NCI-H2107 (cell line): ENCODE data around the gene MMP19.
"Not testable (repeated sequence)": the region's sequence is repeated elsewhere in the genome, so short reads cannot be mapped to it uniquely, and the experiment has no call there.

Experiments used
- DNase-seq: peaks from one replicate; lab custom pipeline; 2025; lab: John Stamatoyannopoulos, UW

MMP19 gene, protein sequence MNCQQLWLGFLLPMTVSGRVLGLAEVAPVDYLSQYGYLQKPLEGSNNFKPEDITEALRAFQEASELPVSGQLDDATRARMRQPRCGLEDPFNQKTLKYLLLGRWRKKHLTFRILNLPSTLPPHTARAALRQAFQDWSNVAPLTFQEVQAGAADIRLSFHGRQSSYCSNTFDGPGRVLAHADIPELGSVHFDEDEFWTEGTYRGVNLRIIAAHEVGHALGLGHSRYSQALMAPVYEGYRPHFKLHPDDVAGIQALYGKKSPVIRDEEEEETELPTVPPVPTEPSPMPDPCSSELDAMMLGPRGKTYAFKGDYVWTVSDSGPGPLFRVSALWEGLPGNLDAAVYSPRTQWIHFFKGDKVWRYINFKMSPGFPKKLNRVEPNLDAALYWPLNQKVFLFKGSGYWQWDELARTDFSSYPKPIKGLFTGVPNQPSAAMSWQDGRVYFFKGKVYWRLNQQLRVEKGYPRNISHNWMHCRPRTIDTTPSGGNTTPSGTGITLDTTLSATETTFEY

DNA sequence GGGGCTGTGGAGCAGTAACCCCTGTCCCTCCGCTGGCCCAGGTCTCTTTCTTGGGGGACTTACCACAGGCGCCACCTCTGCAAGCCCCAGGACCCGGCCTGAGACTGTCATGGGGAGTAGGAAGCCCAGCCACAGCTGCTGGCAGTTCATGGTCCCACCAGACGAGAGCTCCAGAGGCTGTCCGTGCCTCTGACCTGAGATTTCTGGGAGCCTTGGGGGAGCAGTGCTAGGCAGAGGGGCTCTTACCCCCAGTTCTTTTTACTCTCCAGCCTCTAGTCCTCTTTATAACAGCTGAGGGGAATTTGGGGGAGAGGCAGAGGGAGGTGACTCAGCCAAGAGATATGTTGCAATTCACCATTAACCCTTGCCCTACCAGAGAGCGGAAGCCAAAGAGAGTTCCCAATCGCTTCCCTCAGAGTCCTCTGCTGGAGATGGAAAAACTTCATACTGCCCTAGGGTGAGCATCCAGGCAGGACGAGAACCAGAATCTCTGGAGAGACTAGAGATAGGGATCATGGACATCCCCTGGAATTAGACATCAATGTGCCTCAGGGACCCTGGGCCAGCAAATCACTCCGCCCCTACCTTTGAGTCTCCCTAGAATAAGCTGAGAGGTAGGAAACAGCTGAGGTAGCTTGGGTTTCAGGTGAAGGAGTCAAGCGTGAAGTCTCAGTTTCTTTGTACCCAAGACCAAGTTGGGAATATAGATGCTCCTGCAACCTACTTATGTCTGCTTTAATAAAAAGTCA is at the start of gene MMP19:
TSS of gene MMP19 (minus strand) at position 256 of the 749 bp plus-strand sequence. CDS start at position 150, 106 bp downstream.
- DNase-seq: no peak

DNA sequence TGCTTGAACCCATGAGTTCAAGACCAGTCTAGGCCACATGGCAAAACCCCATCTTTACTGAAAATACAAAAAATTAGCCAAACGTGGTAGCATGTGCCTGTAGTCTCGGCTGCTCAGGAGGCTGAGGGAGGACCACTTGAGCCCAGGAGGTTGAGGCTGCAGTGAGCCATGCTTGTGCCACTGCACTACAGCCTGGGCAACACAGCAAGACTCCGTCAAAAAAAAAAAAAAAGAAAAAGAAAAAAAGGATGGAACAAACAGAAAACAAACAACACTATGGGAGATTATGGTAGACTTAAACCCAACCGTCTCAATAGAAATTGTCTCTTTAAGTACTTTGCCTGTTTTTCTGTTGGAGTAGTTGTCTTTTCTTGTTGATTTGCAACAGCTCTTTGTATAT is 48.6 kb upstream of the MMP19 start:
- DNase-seq: no peak

DNA sequence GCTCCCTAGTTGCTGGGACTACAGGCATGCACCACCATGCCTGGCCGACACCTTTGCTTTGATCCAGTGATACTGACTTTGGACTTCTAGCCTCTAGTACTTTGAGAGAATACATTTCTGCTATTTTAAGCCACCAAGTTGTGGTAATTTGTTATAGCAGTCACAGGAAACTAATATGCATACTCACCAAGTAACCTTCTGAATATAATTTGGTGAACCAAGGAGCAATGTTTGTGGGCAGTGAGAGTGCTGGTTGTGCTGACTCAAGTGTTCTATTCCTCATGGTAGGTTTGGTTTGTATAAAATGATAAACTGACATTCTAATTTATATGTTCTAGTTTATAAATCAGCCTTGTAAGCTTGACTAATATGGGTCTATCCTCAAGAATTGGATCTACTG is 42.4 kb upstream of the MMP19 start:
- no peak for DNase-seq

DNA sequence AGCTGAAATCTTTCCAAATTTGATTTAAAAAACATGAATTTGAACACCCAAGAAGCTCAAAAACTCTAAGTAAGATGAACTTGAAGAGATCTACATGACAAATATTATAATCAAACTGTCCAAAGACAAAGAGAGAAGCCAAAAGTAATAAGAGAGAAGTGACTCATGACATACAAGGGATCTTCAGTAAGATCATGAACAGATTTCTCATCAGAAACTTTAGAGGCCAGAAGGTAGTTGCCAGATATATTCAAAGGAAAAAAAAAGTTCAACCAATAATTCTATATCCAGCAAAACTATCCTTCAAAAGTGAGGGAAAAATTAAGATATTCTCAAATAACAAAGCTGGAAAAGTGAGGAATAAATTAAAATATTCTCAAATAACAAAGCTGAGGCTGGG is 35.1 kb upstream of the MMP19 start:
- no peak for DNase-seq

DNA sequence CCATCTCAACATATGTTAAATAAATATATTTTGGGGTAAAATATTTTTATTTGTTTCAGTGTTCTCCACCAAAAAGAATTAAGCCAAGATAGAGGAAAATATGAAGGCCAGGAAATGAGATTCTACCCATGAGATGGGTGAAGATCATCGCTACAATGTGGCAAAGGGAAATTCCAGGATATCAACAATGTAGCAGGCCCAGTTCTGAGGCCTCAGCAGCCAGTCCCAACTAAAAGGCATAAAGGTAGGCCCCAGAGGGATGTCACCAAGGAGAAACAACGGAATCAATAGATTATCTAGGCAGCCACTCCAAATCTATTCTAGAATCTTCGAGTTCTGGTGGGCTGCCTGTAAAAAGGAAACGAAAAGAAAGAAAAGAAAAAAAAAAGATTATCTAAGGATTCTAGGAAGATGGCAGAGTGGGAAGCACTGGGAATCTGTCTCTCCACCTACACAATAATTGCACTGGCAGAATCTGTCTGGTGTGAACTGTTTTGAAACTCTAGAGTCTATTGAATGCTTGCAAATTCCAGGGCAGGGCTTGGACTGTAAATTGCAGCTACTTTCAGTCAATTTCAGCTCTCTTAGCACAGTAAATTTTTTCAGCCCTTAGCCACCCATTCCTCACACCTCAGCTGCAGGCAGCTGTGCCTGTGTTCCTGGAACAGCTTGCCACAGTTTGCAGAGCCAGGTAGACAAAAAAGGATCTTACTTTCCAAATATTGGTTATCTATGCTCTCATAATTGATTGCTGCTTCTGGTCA is 33.1 kb upstream of the MMP19 start:
- no peak for DNase-seq

DNA sequence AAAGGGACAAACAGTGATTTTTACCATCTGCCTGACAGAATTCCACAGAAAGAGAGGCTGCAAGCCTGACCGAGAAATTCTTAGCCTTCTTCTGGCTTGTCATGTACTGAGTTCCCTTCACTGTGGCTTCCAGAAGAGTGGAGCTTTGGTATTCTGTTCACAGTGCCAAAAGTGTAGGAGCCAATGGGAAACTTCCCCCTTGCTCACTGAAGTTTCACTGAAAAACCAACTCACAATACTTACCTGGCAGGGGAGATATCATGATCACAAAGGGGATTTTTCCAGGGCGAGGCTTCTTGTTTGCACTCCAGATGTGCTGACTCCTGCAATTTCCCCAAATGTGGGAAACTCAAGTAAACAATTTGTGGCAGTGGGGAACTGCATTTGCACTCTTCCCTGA is 31.7 kb upstream of the MMP19 start:
- no peak for DNase-seq

DNA sequence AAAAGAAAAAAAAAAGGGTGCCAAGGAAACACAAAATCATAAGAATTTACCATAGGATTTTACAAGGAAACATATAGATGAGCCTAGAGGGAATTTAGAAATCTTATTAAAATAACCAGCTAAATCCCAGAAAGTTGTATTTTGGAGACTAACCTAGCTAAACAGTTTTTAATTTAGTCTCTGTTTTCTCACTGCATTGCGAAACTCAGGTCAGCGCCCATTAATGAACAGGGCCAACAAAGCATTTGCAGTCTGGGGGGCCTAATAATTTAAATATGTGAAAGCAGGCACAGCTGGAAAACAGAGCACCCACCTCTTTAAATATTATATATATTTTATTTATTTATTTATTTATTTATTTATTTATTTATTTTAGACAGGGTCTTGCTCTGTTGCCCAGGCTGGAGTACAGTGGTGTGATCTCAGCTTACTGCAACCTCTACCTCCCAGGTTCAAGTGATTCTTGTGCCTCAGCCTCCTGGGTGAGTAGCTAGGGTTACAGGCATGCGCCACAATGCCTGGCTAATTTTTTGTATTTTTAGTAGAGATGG is 23.8 kb upstream of the MMP19 start:
- not testable (repeated sequence) for DNase-seq

DNA sequence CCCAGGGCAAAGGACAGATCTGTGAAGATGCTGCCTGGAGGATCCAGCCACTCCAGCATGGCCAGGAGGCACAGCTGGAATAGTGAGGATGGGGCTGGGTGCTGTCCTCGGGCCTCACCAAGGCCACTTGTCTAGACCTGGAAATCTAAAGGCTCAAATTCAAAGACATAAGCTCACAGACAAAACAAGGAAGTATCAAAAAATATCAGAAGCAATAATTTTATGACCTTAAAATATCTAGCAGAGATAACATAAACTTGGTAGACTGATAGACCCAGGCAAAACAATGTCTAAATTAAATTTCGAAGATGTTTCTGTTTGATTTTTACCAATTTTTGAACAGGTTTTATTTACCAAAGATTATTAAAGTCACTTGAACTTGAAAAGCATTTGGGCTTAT is 22.6 kb upstream of the MMP19 start:
- no peak for DNase-seq

DNA sequence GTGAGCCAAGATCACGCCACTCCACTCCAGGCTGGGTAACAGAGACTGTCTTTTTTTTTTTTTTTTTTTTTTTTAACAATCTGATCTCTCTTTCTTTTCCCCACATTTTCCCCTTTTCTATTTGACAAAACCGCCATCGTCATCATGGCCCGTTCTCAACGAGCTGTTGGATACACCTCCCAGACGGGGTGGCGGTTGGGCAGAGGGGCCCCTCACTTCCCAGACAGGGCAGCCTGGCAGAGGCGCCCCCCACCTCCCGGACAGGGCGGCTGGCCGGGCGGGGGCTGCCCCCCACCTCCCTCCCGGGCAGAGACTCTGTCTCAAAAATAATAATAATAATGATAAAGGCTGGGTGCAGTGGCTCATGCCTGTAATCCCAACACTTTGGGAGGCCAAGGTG is 20.2 kb upstream of the MMP19 start:
- not testable (repeated sequence) for DNase-seq

DNA sequence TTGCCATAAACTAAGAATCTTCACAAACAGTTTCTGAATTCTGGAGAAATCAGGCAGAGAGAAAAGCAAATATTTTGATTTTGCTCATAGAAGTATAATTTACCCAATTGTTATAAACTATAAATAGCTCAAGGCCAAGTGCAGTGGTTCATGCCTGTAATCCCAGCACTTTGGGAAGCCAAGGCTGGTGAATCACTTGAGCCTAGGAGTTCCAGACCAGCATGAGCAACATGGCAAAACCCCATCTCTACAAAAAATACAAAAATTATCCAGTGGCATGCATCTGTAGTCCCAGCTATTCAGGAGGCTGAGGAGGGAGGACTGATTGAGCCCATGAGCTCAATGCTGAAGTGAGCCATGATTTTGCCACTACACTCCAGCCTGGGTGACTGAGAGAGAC is 19.6 kb upstream of the MMP19 start:
- no peak for DNase-seq

DNA sequence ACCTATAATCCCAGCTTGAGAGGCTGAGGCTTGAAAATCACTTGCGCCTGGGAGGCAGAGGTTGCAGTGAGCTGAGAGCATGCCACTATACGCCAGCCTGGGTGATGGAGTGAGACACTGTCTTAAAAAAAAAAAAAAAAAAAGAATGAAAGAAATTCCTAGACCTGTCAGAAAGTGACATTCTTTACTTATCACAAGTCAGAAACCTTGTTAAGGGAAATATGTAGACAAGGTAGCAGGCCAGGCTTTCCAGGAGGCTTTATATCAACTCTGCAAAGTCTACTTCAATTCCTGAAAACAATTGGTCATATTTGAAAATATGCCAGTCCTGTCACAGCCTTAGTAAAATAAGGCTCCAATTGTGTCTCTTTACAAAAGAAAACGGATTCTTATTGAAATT is 19.1 kb upstream of the MMP19 start:
- no peak for DNase-seq

DNA sequence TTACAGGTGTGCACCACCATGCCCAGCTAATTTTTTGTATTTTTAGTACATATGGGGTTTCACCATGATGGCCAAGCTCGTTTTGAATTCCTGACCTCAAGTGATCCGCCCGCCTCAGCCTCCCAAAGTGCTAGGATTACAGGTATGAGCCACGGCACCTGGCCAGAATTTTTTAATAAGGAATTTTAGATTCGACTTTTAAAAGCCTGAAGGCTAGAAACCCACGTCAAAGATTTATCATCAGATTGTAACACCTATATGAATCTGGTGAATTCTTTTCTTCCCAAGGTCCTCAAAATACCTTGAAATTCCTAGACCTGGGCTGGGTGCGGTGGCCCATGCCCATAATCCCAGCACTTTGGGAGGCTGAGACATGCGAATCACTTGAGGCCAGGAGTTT is 18.7 kb upstream of the MMP19 start:
- DNase-seq: no peak

DNA sequence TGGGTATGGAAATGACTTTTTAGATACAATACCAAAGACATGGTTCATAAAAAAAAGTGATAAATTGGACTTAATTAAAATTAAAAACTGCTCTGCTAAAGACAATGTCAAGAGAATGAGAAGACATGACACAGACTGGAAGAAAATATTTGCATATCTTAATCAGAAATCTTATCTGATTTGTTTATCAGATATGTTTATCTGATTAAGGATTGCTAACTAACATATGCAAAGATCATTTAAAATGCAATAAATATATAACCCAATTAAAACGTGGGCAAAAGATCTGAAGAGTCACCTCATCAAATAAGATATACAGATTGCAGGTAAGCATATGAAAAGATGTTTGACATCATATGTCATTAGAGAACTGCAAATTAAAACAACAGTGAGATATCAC is 10.0 kb upstream of the MMP19 start:
- DNase-seq: no peak

DNA sequence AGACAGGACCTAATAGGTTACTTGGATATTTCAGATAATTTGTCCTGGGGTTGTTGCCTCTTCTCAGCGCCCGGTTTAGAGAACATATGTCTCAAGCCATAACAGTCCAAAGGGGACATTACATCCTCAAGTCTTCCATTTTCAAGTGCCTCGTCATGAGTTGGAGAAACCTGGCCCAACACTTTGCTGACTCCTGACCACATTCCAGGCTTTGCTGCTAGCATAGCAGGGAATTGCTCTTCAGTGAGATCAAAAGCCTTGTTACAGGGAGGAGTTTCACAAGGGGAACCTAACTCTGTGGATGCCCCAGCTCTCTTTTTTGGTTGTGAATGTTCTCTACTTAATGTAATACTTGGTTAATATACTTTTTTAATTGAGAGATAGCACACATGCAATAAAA is 8.2 kb upstream of the MMP19 start:
- DNase-seq: no peak

DNA sequence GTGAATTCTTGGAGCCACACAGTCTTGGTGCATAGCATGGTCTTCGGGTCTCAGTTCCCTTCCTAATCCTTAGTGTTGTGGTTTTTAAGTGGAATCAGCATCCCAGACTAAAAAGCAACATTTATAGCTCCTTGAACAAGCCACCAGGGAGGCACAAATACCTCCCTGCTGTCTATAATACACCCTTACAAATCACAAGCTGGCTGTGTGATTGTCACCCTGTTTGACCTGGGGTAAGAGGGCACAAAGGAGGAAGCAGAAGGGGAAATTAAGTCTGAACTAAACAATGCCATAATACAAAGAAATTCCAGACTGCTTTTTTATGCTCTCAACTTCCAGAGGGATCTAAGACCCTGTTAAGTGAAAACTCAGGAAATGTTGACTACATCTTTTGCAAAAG is 7.7 kb upstream of the MMP19 start:
- no peak for DNase-seq

DNA sequence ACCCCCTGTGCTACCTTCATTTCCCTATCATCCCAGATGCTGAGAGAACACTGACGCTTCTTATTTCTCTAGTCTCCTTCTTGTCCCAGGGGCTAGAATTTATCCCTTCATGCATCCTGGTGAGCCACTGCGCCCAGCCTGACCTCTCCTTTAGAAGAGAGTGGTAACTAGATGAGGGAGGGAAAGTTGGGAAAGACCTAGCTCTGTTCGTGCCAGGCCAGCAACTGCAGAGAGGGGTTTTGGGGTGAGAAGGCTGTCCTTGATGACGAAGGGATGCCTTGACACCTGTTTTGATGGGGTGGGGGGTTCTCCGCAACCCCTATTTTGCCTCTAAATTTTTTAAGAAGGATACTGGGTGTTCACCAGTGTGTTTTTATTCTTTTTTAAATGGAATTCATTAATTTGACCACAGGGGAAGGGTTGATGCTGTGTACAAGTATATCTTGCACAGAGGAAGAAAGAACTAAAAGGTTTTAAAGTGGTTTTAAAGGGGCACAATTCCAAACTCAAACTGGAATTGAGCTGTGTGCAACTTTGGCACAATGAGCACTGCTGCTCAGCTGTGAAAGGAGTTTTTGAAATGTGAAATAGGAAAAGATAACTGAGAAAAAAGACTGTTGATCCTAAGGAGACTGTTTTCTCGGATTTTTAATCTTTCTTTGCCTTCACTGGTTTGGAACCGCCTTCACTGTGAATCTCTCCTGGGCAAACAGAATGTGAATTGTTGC is 7.0 kb upstream of the MMP19 start:
- DNase-seq: no peak

DNA sequence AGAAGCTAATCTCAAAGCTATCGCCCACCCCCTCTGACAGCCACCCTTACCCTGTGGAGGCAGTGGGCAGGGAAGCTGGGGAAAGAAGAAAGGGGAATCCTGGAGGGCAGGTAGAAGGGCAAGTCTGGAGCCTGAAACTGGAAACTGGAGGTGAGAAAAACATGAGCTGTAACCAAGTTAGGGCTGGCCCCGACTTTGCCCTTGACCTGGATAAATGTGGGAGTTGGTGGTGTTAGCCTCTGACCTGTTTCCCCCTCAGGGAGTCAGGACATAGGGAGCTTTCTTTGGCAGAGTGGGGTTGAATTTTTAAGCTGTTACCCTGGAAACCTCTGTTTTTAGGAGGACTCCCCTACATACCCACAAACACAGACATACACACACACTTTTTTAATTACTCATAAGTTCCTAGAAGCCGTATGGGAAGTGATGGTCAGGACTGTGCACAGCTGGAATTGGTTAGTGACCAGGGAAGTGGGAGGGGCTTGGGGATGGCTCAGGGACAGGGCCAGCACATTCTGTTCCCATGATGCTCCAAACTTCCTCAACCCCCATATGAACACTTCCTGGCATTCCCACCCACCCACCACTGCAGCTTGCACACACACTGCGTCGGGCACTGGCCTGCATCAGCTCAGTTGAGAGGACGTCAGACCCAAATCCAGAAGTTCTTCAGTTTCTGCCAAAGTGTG is 5.0 kb upstream of the MMP19 start:
- no peak for DNase-seq

DNA sequence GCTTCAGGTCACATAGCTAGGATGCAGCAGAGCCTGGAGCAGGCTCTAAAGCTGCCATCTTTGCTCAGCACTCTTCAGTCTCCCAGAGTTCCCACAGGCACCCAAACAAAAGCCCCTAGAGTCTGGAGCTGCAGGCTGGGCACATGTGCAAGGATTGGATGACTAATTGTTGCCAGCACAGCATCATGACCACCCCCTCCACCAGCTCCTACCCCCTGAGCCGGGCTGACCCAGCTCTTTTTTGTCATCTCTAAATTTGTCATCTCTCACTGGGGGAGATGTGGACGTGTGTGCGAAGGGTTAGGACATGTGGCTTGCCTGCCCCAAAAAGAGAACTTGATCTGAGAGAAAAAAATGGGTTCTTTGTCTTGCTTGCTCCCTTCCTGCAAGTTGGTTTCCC is 4.3 kb upstream of the MMP19 start:
- no peak for DNase-seq

DNA sequence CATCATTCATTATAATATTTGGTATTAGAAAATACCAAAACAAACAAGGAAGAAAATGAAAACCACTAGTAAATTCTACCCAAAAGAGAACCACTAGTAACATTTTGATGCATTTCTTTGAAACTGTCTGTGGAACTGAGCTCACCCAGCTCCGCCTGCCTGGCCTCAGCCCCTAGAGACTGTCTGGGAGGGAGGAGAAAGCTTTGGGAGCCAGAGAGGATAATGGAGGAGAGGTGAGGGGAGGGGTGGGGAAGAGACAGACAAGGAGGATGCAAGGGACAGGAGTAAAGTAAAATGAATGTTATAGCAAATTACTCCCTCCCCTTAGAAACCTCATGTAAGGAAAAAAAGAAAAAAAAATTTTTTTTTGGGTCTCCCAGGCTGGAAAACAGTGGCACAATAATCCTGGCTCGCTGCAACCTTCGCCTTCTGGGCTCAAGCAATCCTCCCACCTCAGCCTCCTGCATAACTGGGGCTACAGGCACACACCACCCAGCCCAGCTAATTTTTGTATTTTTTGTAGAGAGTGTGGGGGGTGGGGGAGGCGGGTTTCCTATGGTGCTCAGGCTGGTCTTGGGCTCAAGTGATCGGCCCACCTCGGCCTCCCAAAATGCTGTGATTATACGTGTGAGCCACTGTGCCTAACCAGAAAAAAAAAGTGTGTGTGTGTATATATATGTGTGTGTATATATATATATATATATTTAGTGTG is 3.2 kb upstream of the MMP19 start:
- no peak for DNase-seq

DNA sequence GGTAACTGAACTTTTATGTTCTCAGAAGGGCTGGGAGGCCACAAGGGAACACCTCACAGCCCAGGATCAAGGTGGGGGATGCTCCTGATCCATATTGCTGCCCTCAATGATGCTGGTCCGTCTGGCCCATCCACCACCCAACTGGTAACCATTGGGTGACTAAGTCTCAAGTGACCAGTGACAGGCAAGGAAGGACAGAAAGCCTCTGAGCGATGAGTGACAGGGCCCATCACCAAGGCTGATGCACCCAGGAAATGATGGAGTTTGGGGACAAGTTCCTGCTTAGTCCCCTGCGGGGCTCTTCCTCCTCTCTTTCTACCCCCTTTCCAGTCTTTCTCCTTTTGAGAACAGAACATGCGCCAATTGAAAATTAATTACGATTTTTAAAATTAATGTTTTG is 2.6 kb upstream of the MMP19 start:
- no peak for DNase-seq
